T-cell (primary cell): ENCODE measurements around the gene CRAMP1. TPM values are rescaled to one million over a fixed set of nuclear protein-coding genes. Genes with fewer than 3 reads are reported as not detected.

Source experiments
- ATAC-seq, 4 experiments: fragments of 200-7000 bp in 3 of 4; fragments of 150-1000 bp in 1 of 4; cut with Tn5 transposase; replicated peaks in 1 of 4; 1 replicate in 3 of 4; 2 replicates in 1 of 4; pipeline ENCODE4 v1.10.0; 2021; ENCODE audit warnings: moderate library complexity in 3 of 4, mild to moderate bottlenecking in 2 of 4, moderate number of reproducible peaks in 1 of 4
- CTCF ChIA-PET, 2 donors: fragments of 300-600 bp; sonication (Branson Sonifier 250); formaldehyde crosslinking; loops; one replicate each; lab custom pipeline; 2022; ENCODE audit warnings: antibody characterized with exemption in 2 of 2; lab: Charles Lee
- POLR2A ChIA-PET, 2 donors: fragments of 300-600 bp; sonication (Branson Sonifier 250); formaldehyde crosslinking; loops; one replicate each; lab custom pipeline; 2022; ENCODE audit warnings: antibody characterized with exemption in 2 of 2; lab: Charles Lee
- DNase-seq, 35 experiments: peaks; one replicate each; pipeline versions ENCODE4 v3.0.0 to v3.0.0-alpha.2; 2013 to 2023
- H3K27ac ChIP-seq: one replicate; pipeline ENCODE4 v1.5.1; 2013; ENCODE audit warnings: low read length
- H3K27me3 ChIP-seq, 2 experiments: replicated peaks in 1 of 2; 1 replicate in 1 of 2; 2 replicates in 1 of 2; pipeline versions ENCODE4 v1.6.1 to v1.7.0; 2013; ENCODE audit warnings: low read length in 1 of 2, mixed read lengths in 1 of 2; ENCODE audit not compliant: control insufficient read depth in 2 of 2, insufficient read depth in 2 of 2; ENCODE audit errors: extremely low read depth in 1 of 2
- H3K36me3 ChIP-seq, 2 donors: 1 replicate in 1 of 2; 2 replicates in 1 of 2; pipeline versions ENCODE4 v1.6.1 to v1.7.0; 2013; ENCODE audit warnings: low read length in 1 of 2; ENCODE audit not compliant: control insufficient read depth in 2 of 2, insufficient read depth in 1 of 2; ENCODE audit errors: extremely low read depth in 1 of 2
- H3K4me1 ChIP-seq, 2 experiments: 1 replicate in 1 of 2; 2 replicates in 1 of 2; pipeline versions ENCODE4 v1.6.1 to v1.7.0; 2013; ENCODE audit warnings: low read length in 2 of 2, mixed read lengths in 1 of 2; ENCODE audit not compliant: insufficient read depth in 2 of 2, control insufficient read depth in 1 of 2; ENCODE audit errors: extremely low read depth in 1 of 2
- H3K4me3 ChIP-seq, 2 donors: 1 replicate in 1 of 2; 2 replicates in 1 of 2; pipeline versions ENCODE4 v1.5.1 to v1.7.0; 2013; ENCODE audit warnings: mild to moderate bottlenecking in 2 of 2, low read length in 1 of 2, moderate library complexity in 1 of 2; ENCODE audit not compliant: control insufficient read depth in 1 of 2; ENCODE audit errors: extremely low read depth in 1 of 2
- H3K9me3 ChIP-seq: 2 replicates; pipeline ENCODE4 v1.7.0; 2013
- H3K27ac Mint-ChIP-seq, 2 donors: one replicate each; pipeline ENCODE4 v1.8.0; 2020 to 2021; ENCODE audit warnings: mild to moderate bottlenecking in 2 of 2, mixed read lengths in 2 of 2
- H3K27me3 Mint-ChIP-seq, 2 donors: one replicate each; pipeline ENCODE4 v1.8.0; 2021 to 2022; ENCODE audit warnings: mixed read lengths in 2 of 2
- H3K36me3 Mint-ChIP-seq: one replicate; pipeline ENCODE4 v1.8.0; 2021; ENCODE audit warnings: mixed read lengths
- H3K4me1 Mint-ChIP-seq, 3 donors: one replicate each; pipeline ENCODE4 v1.8.0; 2020 to 2022; ENCODE audit warnings: mixed read lengths in 3 of 3, mild to moderate bottlenecking in 1 of 3
- H3K4me3 Mint-ChIP-seq, 3 donors: one replicate each; pipeline ENCODE4 v1.8.0; 2020 to 2022; ENCODE audit warnings: mild to moderate bottlenecking in 3 of 3, mixed read lengths in 3 of 3, moderate library complexity in 3 of 3
- H3K9me3 Mint-ChIP-seq, 3 donors: one replicate each; pipeline ENCODE4 v1.8.0; 2020 to 2022; ENCODE audit warnings: mixed read lengths in 3 of 3
- WGBS: methylation state at CpG from one replicate; pipeline ENCODE4 v1.1.5; 2013; ENCODE audit warnings: missing lambda C conversion rate; ENCODE audit not compliant: insufficient coverage; 5-methylcytosine and 5-hydroxymethylcytosine counted together
- total RNA-seq, 35 experiments: library from RNA in 6 of 35; stranded (reverse) in 6 of 35; fragments of 120-200 nt in 1 of 35; gene quantifications; one replicate each; pipeline versions ENCODE4 v1.2.1 to v1.2.4 and lab custom pipeline; 2013 to 2026

Gene CRAMP1
- total RNA-seq, 5 donors from 2014 or later (not counting 1 experiment from before 2014, with no cell fraction given), result 26.4 to 36.4 (median 33.0) TPM

GRCh38 chr16:1669698-1670097, 57.5 kb downstream of the CRAMP1 start:
- no peaks in the 10 kb centered on the region for H3K9me3 Mint-ChIP-seq
- POLR2A ChIA-PET, result no interaction called here
- no peaks in the 10 kb centered on the region for H3K4me1 Mint-ChIP-seq
- H3K36me3 Mint-ChIP-seq, result peaks cover 72% of the 10 kb centered on the region
- H3K27me3 ChIP-seq, result no peaks in the 10 kb centered on the region
- DNase-seq, result no peak
- H3K27ac Mint-ChIP-seq, result no peak overlapping the region
- H3K27me3 Mint-ChIP-seq, result no peaks in the 10 kb centered on the region
- no peak overlapping the region for H3K27ac ChIP-seq
- peaks cover 66 to 91% of the 10 kb centered on the region in 2 donors for H3K36me3 ChIP-seq
- H3K4me3 ChIP-seq, result no peak overlapping the region
- no peaks in the 10 kb centered on the region for H3K9me3 ChIP-seq
- no peak for ATAC-seq
- no peak overlapping the region for H3K4me3 Mint-ChIP-seq
- CTCF ChIA-PET, result no interaction called here
- WGBS, result 97% methylated on average over 7 of the region's 7 CpGs
- H3K4me1 ChIP-seq, result no peaks in the 10 kb centered on the region

DNA sequence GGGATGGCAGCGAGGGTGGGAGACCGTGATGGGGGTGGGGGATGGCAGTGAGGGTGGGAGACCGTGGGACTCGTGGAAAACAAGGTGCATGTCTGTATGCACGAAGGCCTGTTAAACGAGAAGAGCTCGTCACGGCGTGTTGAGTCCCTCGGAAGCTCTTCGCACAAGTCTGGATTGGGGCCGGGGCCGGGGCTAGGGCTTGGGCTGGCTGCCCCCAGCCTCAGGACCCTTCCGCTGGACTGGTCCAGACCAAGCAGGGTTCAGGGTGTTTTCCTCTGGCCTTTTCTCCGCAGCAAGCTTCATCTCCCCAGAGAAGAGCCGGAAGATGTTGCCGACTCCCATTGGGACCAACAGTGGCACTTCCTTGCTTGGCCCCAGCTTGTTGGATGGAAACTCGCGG, 58.2 kb downstream of the CRAMP1 start:
- H3K36me3 Mint-ChIP-seq, result peaks cover 68% of the 10 kb centered on the region
- CTCF ChIA-PET, result no interaction called here

DNA sequence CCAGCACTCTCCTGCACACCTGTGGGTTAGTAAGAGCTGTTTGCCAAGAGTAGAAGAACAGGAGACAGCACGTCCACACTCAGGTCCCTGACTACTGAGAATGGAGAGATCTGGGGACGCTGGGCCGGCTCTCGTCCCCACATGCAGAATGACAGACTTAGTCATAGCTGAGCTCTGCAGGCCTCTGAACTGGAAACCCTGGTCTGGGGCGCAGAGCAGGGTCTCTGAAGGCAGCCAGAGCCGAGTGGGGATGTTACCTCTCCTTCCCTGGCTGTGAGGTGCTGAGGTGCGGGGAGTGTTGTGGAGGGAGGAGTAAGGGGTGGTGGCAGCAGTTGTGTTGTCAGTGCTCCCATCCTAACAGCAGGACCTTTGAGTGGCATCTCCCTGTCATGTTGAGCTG, 58.7 kb downstream of the CRAMP1 start:
- Histone ChIP-seq H3K9me3 (no peaks in the 10 kb centered on the region), H3K4me3 (no peak overlapping the region), H3K27ac (no peak overlapping the region), H3K36me3 (peaks cover 55 to 88% of the 10 kb centered on the region in 2 donors), H3K4me1 (no peaks in the 10 kb centered on the region), H3K27me3 (no peaks in the 10 kb centered on the region)
- POLR2A ChIA-PET, result no interaction called here
- CTCF ChIA-PET, result no interaction called here
- no peaks in the 10 kb centered on the region for H3K27me3 Mint-ChIP-seq
- no peak overlapping the region for H3K4me3 Mint-ChIP-seq
- 98% methylated on average over 6 of the region's 7 CpGs for WGBS
- H3K36me3 Mint-ChIP-seq, result peaks cover 67% of the 10 kb centered on the region
- H3K4me1 Mint-ChIP-seq, result no peaks in the 10 kb centered on the region
- ATAC-seq (no peak), DNase-seq (no peak)
- H3K27ac Mint-ChIP-seq, result no peak overlapping the region
- H3K9me3 Mint-ChIP-seq, result no peaks in the 10 kb centered on the region

More for the DNA sequence above, 58.2 kb downstream of the CRAMP1 start:
- no peaks in the 10 kb centered on the region for H3K27me3 Mint-ChIP-seq
- DNase-seq (no peak), ATAC-seq (no peak)
- POLR2A ChIA-PET, result no interaction called here
- Histone ChIP-seq H3K27ac (no peak overlapping the region), H3K9me3 (no peaks in the 10 kb centered on the region), H3K4me3 (no peak overlapping the region), H3K4me1 (no peaks in the 10 kb centered on the region), H3K27me3 (no peaks in the 10 kb centered on the region), H3K36me3 (peaks cover 60 to 93% of the 10 kb centered on the region in 2 donors)
- H3K27ac Mint-ChIP-seq, result no peak overlapping the region
- no peak overlapping the region for H3K4me3 Mint-ChIP-seq
- H3K9me3 Mint-ChIP-seq, result no peaks in the 10 kb centered on the region
- no peaks in the 10 kb centered on the region for H3K4me1 Mint-ChIP-seq
- over 99% methylated on average over 17 of the region's 19 CpGs for WGBS

DNA sequence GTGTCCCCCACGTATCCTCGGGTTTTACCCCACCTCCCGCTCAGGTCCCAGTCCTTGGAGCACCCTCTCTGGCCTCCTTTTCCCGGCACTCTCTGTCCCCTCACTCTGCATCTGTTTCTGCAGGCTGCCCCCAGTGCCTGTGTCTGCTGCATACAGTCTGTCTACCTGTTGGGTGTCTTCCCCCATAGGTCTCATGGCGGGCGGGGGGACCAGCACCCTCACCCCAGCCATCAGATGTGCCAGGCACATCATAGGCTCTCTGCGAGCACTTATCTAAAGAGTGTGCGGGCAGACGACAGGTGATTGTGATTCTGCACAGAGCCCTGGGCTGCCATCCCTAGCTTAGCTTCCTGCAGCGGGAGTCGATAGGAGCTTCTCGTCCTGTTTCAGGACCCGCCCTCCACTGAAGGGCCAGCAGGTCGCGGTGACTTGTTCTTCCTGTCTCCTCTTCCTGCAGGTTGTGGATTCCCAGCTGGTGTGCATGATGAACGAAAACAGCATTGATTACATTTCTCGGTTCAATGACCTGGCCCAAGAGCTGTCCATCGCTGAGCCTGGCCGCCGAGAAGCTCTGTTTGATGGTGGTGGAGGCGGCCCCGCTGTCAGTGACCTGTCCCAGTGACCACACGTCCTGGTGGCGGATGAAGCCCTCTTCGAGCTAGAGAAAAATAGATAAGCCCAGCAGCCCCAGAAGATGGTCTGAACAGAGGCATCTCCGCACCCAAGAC, 61.4 kb downstream of the CRAMP1 start:
- Mint-ChIP-seq H3K36me3 (peaks cover 51% of the 10 kb centered on the region), H3K27me3 (no peaks in the 10 kb centered on the region), H3K27ac (no peak overlapping the region), H3K4me3 (no peak overlapping the region), H3K9me3 (no peaks in the 10 kb centered on the region), H3K4me1 (peaks cover 11 to 12% (median 11%) of the 10 kb centered on the region in 3 donors)
- ATAC-seq (no peak), DNase-seq (no peak)
- H3K27me3 ChIP-seq, result no peaks in the 10 kb centered on the region
- H3K36me3 ChIP-seq, result peaks cover 48 to 61% of the 10 kb centered on the region in 2 donors
- POLR2A ChIA-PET, result no interaction called here
- no peak overlapping the region for H3K4me3 ChIP-seq
- WGBS, result 96% methylated on average over 23 of the region's 26 CpGs
- H3K9me3 ChIP-seq, result no peaks in the 10 kb centered on the region
- H3K27ac ChIP-seq, result no peak overlapping the region
- CTCF ChIA-PET, result no interaction called here
- peaks cover 0 to 9% of the 10 kb centered on the region in 2 experiments for H3K4me1 ChIP-seq

GRCh38 chr16:1674306-1674705, 62.1 kb downstream of the CRAMP1 start:
- Mint-ChIP-seq H3K36me3 (peaks cover 48% of the 10 kb centered on the region), H3K27me3 (no peaks in the 10 kb centered on the region), H3K4me3 (no peak overlapping the region), H3K27ac (no peak overlapping the region), H3K9me3 (no peaks in the 10 kb centered on the region), H3K4me1 (peaks cover 17 to 19% (median 19%) of the 10 kb centered on the region in 3 donors)
- WGBS, result 95% methylated on average over 5 of the region's 7 CpGs
- Histone ChIP-seq H3K27ac (no peak overlapping the region), H3K27me3 (no peaks in the 10 kb centered on the region), H3K9me3 (no peaks in the 10 kb centered on the region), H3K4me3 (no peak overlapping the region), H3K4me1 (peaks cover 3 to 16% of the 10 kb centered on the region in 2 experiments), H3K36me3 (peaks cover 43 to 54% of the 10 kb centered on the region in 2 donors)
- ChIA-PET POLR2A (no interaction called here), CTCF (interaction anchor here in 1 of 2 donors (2.2 kb wide), 1 partner anchor 32 kb away, joined by 8 read pairs; the partner anchor contains the start of gene MAPK8IP3)
- DNase-seq, result no peak
- ATAC-seq, result no peak

- ChIA-PET CTCF (interaction anchor here in 1 of 2 donors (2.2 kb wide), 1 partner anchor 31 kb away, joined by 8 read pairs; the partner anchor contains the start of gene MAPK8IP3), POLR2A (no interaction called here)
- no peaks in the 10 kb centered on the region for H3K9me3 ChIP-seq
- ATAC-seq (no peak), DNase-seq (no peak)
- peaks cover 37 to 48% of the 10 kb centered on the region in 2 donors for H3K36me3 ChIP-seq
- Mint-ChIP-seq H3K36me3 (peaks cover 43% of the 10 kb centered on the region), H3K4me1 (peaks cover 20 to 23% (median 21%) of the 10 kb centered on the region in 3 donors), H3K9me3 (no peaks in the 10 kb centered on the region), H3K27ac (no peak overlapping the region), H3K27me3 (no peaks in the 10 kb centered on the region), H3K4me3 (no peak overlapping the region)
- H3K4me1 ChIP-seq, result peaks cover 3 to 22% of the 10 kb centered on the region in 2 experiments
- no peak overlapping the region for H3K4me3 ChIP-seq
- H3K27ac ChIP-seq, result no peak overlapping the region
- no peaks in the 10 kb centered on the region for H3K27me3 ChIP-seq
- WGBS, result 93% methylated on average over 17 of the region's 19 CpGs
Measured at GRCh38 chr16:1674751-1675664, 62.8 kb downstream of the CRAMP1 start.
